ENCODE measurements around the gene ARHGAP8.

ARHGAP8 gene

GRCh38 chr22:44813416-44813815 lies 61.0 kb downstream of the ARHGAP8 start:
- no peak overlapping the region for H3K4me3 ChIP-seq (ENCODE audit: control insufficient read depth, low read depth, low read length)
- no peak for DNase-seq (ENCODE audit: low read depth)
- no peak for TF ChIP-seq CTCF (IDR thresholded peaks at IDR 0.05; ENCODE audit: control insufficient read depth, insufficient read depth, low read depth, low read length, missing control alignments)

- TF ChIP-seq CTCF (IDR thresholded peaks at IDR 0.05; ENCODE audit: control insufficient read depth, insufficient read depth, low read depth, low read length, missing control alignments), result no peak
- no peak for DNase-seq (ENCODE audit: low read depth)
- H3K4me3 ChIP-seq (ENCODE audit: control insufficient read depth, low read depth, low read length), result no peak overlapping the region
Measured at GRCh38 chr22:44814266-44815098, 62.1 kb downstream of the ARHGAP8 start.

- no peak for DNase-seq (ENCODE audit: low read depth)
- TF ChIP-seq CTCF (IDR thresholded peaks at IDR 0.05; ENCODE audit: control insufficient read depth, insufficient read depth, low read depth, low read length, missing control alignments), result no peak
Measured at GRCh38 chr22:44815099-44816070, 63.0 kb downstream of the ARHGAP8 start.

GRCh38 chr22:44816141-44816540 lies 63.8 kb downstream of the ARHGAP8 start:
- DNase-seq (ENCODE audit: low read depth), result no peak
- no peak overlapping the region for H3K4me3 ChIP-seq (ENCODE audit: control insufficient read depth, low read depth, low read length)
- TF ChIP-seq CTCF (IDR thresholded peaks at IDR 0.05; ENCODE audit: control insufficient read depth, insufficient read depth, low read depth, low read length, missing control alignments), result no peak

More at GRCh38 chr22:44815099-44816070, 63.0 kb downstream of the ARHGAP8 start:
- no peak overlapping the region for H3K4me3 ChIP-seq (ENCODE audit: control insufficient read depth, low read depth, low read length)

GRCh38 chr22:44818727-44819126 lies 66.4 kb downstream of the ARHGAP8 start:
- no peak for DNase-seq (ENCODE audit: low read depth)
- no peak for TF ChIP-seq CTCF (IDR thresholded peaks at IDR 0.05; ENCODE audit: control insufficient read depth, insufficient read depth, low read depth, low read length, missing control alignments)
- no peak overlapping the region for H3K4me3 ChIP-seq (ENCODE audit: control insufficient read depth, low read depth, low read length)

- H3K4me3 ChIP-seq (ENCODE audit: control insufficient read depth, low read depth, low read length), result no peak overlapping the region
- DNase-seq (ENCODE audit: low read depth), result no peak
- no peak for TF ChIP-seq CTCF (IDR thresholded peaks at IDR 0.05; ENCODE audit: control insufficient read depth, insufficient read depth, low read depth, low read length, missing control alignments)
Measured at GRCh38 chr22:44819966-44820631, 67.7 kb downstream of the ARHGAP8 start.

Data from AG09309 (cell line).